Astrocyte (in vitro differentiated cells and primary cell): ENCODE results near the gene C20orf204. TPM values are rescaled to one million over a fixed set of nuclear protein-coding genes. Genes with fewer than 3 reads are reported as not detected.
A peak's percentile ranks its signal among the peaks of the same experiment; 100 is the strongest.

Experiments
- DNase-seq: peaks from one replicate; pipeline ENCODE4 v3.0.0-alpha.2; 2010; ENCODE audit warnings: low read depth
- FAIRE-seq: peaks from 2 replicates; lab custom pipeline; 2011; peaks lifted over from hg19 to GRCh38; lab: Jason Lieb, UNC
- H2AFZ ChIP-seq: 2 replicates; pipeline ENCODE4 v1.6.0; 2012; ENCODE audit warnings: low read depth, low read length, inconsistent platforms
- H3K27ac ChIP-seq: 2 replicates; pipeline ENCODE4 v1.5.1; 2011; ENCODE audit warnings: low read depth, low read length, inconsistent platforms
- H3K27me3 ChIP-seq: 2 replicates; pipeline ENCODE4 v1.6.0; 2011; ENCODE audit warnings: low read length, inconsistent platforms; ENCODE audit not compliant: insufficient read depth
- H3K36me3 ChIP-seq: 2 replicates; pipeline ENCODE4 v1.5.1; 2011; ENCODE audit warnings: low read length, inconsistent platforms; ENCODE audit not compliant: insufficient read depth
- H3K4me1 ChIP-seq: 2 replicates; pipeline ENCODE4 v1.5.1; 2011; ENCODE audit warnings: low read length, inconsistent platforms; ENCODE audit not compliant: insufficient read depth
- H3K4me2 ChIP-seq: 2 replicates; pipeline ENCODE4 v1.6.0; 2012; ENCODE audit warnings: low read length, inconsistent platforms
- H3K4me3 ChIP-seq: 2 replicates; pipeline ENCODE4 v1.5.1; 2011; ENCODE audit warnings: low read depth, mild to moderate bottlenecking, low read length, inconsistent platforms; ENCODE audit not compliant: insufficient read depth
- H3K79me2 ChIP-seq: 2 replicates; pipeline ENCODE4 v1.6.0; 2012; ENCODE audit warnings: mild to moderate bottlenecking, low read length, inconsistent platforms; ENCODE audit not compliant: insufficient read depth
- H3K9ac ChIP-seq: 2 replicates; pipeline ENCODE4 v1.6.0; 2012; ENCODE audit warnings: mild to moderate bottlenecking, low read length, inconsistent platforms
- H3K9me3 ChIP-seq: 2 replicates; pipeline ENCODE4 v1.5.1; 2012; ENCODE audit warnings: low read depth, mild to moderate bottlenecking, low read length, inconsistent platforms; ENCODE audit not compliant: insufficient read depth
- H4K20me1 ChIP-seq: 2 replicates; pipeline ENCODE4 v1.6.0; 2012; ENCODE audit warnings: low read length, inconsistent platforms; ENCODE audit not compliant: insufficient read depth
- H3K27ac Mint-ChIP-seq: one replicate; pipeline ENCODE4 v1.8.0; 2021; ENCODE audit warnings: mild to moderate bottlenecking, mixed read lengths; ENCODE audit not compliant: unreplicated experiment
- H3K27me3 Mint-ChIP-seq: one replicate; pipeline ENCODE4 v1.8.0; 2021; ENCODE audit warnings: low read depth, mixed read lengths; ENCODE audit not compliant: unreplicated experiment
- H3K36me3 Mint-ChIP-seq: one replicate; pipeline ENCODE4 v1.8.0; 2021; ENCODE audit warnings: low read depth, mixed read lengths; ENCODE audit not compliant: unreplicated experiment
- H3K4me1 Mint-ChIP-seq: one replicate; pipeline ENCODE4 v1.8.0; 2021; ENCODE audit warnings: low read depth, mixed read lengths; ENCODE audit not compliant: unreplicated experiment
- H3K4me3 Mint-ChIP-seq: one replicate; pipeline ENCODE4 v1.8.0; 2021; ENCODE audit warnings: mild to moderate bottlenecking, moderate library complexity, mixed read lengths; ENCODE audit not compliant: unreplicated experiment
- H3K9me3 Mint-ChIP-seq: one replicate; pipeline ENCODE4 v1.8.0; 2021; ENCODE audit warnings: mild to moderate bottlenecking, mixed read lengths; ENCODE audit not compliant: unreplicated experiment
- CTCF ChIP-seq: IDR thresholded peaks from 2 replicates; pipeline ENCODE4 v1.5.1; 2011; ENCODE audit warnings: low read depth, mild to moderate bottlenecking, inconsistent platforms, low read length, moderate library complexity; ENCODE audit not compliant: insufficient read depth
- EZH2 ChIP-seq: IDR thresholded peaks from 2 replicates; pipeline ENCODE4 v1.6.1; 2012; ENCODE audit warnings: mild to moderate bottlenecking, low read length, inconsistent platforms; ENCODE audit not compliant: insufficient read depth
- total RNA-seq: library from RNA; stranded (reverse); gene quantifications from 2 replicates; pipeline ENCODE4 v1.2.1, GENCODE V29; 2021

Gene C20orf204
- total RNA-seq, 1 donor from 2014 or later = 0.75 TPM

DNA sequence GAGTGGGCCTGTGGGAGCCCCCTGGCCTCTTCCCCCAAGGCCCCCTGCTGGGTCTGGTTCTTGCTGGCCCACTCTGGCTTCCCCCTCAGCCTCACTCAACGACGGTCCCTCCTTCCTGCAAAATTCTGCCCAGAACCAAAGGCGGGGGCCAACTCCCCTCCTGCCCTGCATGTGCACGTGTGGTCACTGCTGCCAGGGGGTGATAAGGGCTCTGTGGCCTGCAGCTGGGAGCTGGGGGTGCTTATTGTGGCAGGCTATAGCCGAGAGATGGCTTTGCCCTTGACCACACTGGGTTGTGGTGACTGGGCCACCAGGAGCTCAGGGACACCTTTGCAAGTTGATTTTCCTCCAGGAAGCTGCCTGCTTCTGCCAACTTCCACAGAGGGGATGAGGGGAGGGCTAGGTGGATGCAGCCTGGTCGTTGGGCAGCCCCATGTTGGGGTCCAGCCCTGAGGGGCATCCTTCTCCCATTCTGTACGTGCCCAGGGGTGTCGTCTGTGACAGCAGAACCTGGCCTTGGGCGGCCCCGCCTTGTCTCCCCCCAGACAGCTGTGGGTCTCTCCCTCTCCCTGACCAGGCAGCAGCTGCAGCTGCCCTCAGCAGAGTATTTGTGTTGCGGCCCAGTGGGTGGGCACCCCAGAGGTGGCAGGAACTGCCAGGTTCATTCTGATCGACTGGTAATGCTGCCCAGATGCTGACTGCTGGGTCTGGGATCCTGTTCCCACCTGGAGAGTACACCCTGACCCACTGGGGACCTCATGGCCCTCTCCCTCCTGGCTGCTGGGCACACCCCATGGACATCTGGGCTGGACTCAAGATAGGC, 32.6 kb downstream of the C20orf204 start:
- no peaks in the 10 kb centered on the region for H3K36me3 ChIP-seq
- H3K4me3 Mint-ChIP-seq = no peak overlapping the region
- DNase-seq (no peak), FAIRE-seq (no peak)
- peaks cover 18% of the 10 kb centered on the region for H3K4me1 Mint-ChIP-seq
- H3K27ac Mint-ChIP-seq = no peak overlapping the region
- no peak overlapping the region for H3K27ac ChIP-seq
- TF ChIP-seq CTCF (no peak), EZH2 (no peak)
- no peaks in the 10 kb centered on the region for H3K27me3 ChIP-seq
- no peak overlapping the region for H3K4me2 ChIP-seq
- no peaks in the 10 kb centered on the region for H3K27me3 Mint-ChIP-seq
- no peaks in the 10 kb centered on the region for H3K9me3 ChIP-seq
- no peak overlapping the region for H3K9ac ChIP-seq
- H2AFZ ChIP-seq = no peak overlapping the region
- H3K4me1 ChIP-seq = peaks cover 23% of the 10 kb centered on the region
- peaks cover 2% of the 10 kb centered on the region for H3K79me2 ChIP-seq
- H4K20me1 ChIP-seq = peaks cover 32% of the 10 kb centered on the region
- peaks cover 4% of the 10 kb centered on the region for H3K36me3 Mint-ChIP-seq
- H3K9me3 Mint-ChIP-seq = no peaks in the 10 kb centered on the region
- no peak overlapping the region for H3K4me3 ChIP-seq

DNA sequence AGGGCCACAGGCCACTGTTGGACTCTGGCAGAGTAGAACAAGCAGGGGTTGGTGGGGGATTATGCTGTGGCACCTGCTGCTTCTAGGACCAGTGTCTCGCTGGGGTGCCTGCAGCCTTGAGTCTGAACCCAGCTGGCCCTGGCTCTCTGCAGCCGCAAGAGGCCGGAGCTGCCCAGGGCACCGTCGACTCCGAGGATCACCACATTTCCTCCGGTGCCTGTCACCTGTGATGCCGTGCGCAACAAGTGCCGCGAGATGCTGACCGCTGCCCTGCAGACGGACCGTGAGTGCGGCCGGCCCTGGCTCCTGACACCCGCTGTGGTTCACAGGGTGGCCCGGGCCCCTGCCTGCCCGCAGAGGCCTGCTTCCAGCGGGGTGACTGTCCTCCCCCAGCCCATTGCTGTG, 33.2 kb downstream of the C20orf204 start:
- no peak overlapping the region for H3K4me2 ChIP-seq
- no peak overlapping the region for H3K4me3 ChIP-seq
- TF ChIP-seq CTCF (no peak), EZH2 (no peak)
- H3K9me3 Mint-ChIP-seq = no peaks in the 10 kb centered on the region
- peaks cover 27% of the 10 kb centered on the region for H4K20me1 ChIP-seq
- no peak overlapping the region for H3K27ac ChIP-seq
- H3K9ac ChIP-seq = no peak overlapping the region
- H3K4me1 Mint-ChIP-seq = peaks cover 13% of the 10 kb centered on the region
- H3K4me3 Mint-ChIP-seq = no peak overlapping the region
- no peaks in the 10 kb centered on the region for H3K9me3 ChIP-seq
- peaks cover 16% of the 10 kb centered on the region for H3K4me1 ChIP-seq
- DNase-seq = no peak
- H3K27me3 Mint-ChIP-seq = no peaks in the 10 kb centered on the region
- no peaks in the 10 kb centered on the region for H3K36me3 ChIP-seq
- peaks cover 4% of the 10 kb centered on the region for H3K36me3 Mint-ChIP-seq
- H2AFZ ChIP-seq = no peak overlapping the region
- no peak overlapping the region for H3K27ac Mint-ChIP-seq
- no peaks in the 10 kb centered on the region for H3K27me3 ChIP-seq
- no peaks in the 10 kb centered on the region for H3K79me2 ChIP-seq
- FAIRE-seq = no peak

DNA sequence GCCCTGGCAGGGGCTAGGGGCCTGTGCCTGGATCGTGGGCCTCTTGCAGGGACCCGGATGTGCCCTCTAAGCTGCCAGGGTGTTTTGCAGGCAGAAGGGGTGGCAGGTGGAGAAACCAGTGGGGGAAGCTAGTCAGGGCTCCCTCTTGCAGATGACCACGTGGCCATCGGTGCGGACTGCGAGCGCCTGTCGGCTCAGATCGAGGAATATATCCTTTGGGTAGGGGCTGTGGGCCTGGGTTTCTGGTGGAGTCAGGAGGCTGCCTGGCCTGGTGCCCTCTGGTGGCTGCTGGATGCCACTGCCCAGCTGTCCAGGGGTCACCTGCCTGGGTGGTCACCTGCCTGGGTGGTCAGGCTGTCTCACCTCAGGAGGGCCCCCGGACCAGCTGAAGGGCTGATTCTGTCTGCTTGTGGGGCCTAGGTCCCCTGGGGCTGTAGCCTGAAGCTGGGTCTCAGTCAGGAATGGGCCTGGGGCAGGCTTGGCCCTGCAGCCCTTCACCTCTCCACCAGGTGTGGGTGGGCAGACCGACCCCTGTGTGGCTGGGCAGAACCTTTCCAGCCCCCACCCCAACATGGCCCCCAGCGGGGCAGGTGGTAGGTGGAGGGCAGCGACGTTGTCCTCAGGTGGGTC, 33.7 kb downstream of the C20orf204 start:
- no peaks in the 10 kb centered on the region for H3K9me3 ChIP-seq
- H3K4me1 ChIP-seq = peaks cover 11% of the 10 kb centered on the region
- H3K9me3 Mint-ChIP-seq = no peaks in the 10 kb centered on the region
- no peak for DNase-seq
- no peak overlapping the region for H3K4me2 ChIP-seq
- H3K4me1 Mint-ChIP-seq = peaks cover 8% of the 10 kb centered on the region
- FAIRE-seq = no peak
- no peak overlapping the region for H2AFZ ChIP-seq
- TF ChIP-seq EZH2 (no peak), CTCF (peak; percentile 46)
- H3K36me3 ChIP-seq = no peaks in the 10 kb centered on the region
- no peaks in the 10 kb centered on the region for H3K79me2 ChIP-seq
- H3K27me3 ChIP-seq = no peaks in the 10 kb centered on the region
- H3K36me3 Mint-ChIP-seq = peaks cover 4% of the 10 kb centered on the region
- no peak overlapping the region for H3K27ac ChIP-seq
- H3K4me3 ChIP-seq = no peak overlapping the region
- no peak overlapping the region for H3K27ac Mint-ChIP-seq
- H3K27me3 Mint-ChIP-seq = no peaks in the 10 kb centered on the region
- peaks cover 22% of the 10 kb centered on the region for H4K20me1 ChIP-seq
- H3K9ac ChIP-seq = no peak overlapping the region
- no peak overlapping the region for H3K4me3 Mint-ChIP-seq
